Brain microvascular endothelial cell (primary cell): ENCODE data around the gene ITGB4.
A peak's percentile ranks its signal among the peaks of the same experiment; 100 is the strongest.

Experiments used
- DNase-seq: peaks from one replicate; pipeline ENCODE4 v3.0.0-alpha.2; 2020
- H3K27ac ChIP-seq: fragments of 250-450 bp; sonication (Bioruptor Pico); 2 replicates; pipeline ENCODE4 v1.5.1; 2020; ENCODE audit warnings: mild to moderate bottlenecking, moderate library complexity
- H3K27me3 ChIP-seq: fragments of 250-450 bp; sonication (Bioruptor Pico); replicated peaks from 2 replicates; pipeline ENCODE4 v1.5.1; 2020; ENCODE audit warnings: mild to moderate bottlenecking
- H3K36me3 ChIP-seq: fragments of 250-450 bp; sonication (Bioruptor Pico); replicated peaks from 2 replicates; pipeline ENCODE4 v1.5.1; 2020; ENCODE audit warnings: mild to moderate bottlenecking
- H3K4me3 ChIP-seq: 2 replicates; pipeline ENCODE4 v1.5.1; 2011; ENCODE audit warnings: low read depth, mild to moderate bottlenecking, control low read depth, low read length, moderate library complexity
- in situ Hi-C: cut with HindIII; loops from 2 replicates; pipeline ENCODE4 v1.10.0; 2017; ENCODE audit warnings: low sequenced_read_pairs, low pct_ligation_motif_present
- TF ChIP-seq, protein P1 (sequence below): IDR thresholded peaks from 2 replicates; pipeline ENCODE4 v1.5.1; 2011; ENCODE audit warnings: low read depth, mild to moderate bottlenecking, moderate library complexity, low read length, control low read depth, inconsistent platforms; ENCODE audit errors: missing control alignments

Gene ITGB4

GRCh38 chr17:75752802-75753513 is 31.7 kb downstream of the ITGB4 start:
- TF ChIP-seq, protein P1, sequence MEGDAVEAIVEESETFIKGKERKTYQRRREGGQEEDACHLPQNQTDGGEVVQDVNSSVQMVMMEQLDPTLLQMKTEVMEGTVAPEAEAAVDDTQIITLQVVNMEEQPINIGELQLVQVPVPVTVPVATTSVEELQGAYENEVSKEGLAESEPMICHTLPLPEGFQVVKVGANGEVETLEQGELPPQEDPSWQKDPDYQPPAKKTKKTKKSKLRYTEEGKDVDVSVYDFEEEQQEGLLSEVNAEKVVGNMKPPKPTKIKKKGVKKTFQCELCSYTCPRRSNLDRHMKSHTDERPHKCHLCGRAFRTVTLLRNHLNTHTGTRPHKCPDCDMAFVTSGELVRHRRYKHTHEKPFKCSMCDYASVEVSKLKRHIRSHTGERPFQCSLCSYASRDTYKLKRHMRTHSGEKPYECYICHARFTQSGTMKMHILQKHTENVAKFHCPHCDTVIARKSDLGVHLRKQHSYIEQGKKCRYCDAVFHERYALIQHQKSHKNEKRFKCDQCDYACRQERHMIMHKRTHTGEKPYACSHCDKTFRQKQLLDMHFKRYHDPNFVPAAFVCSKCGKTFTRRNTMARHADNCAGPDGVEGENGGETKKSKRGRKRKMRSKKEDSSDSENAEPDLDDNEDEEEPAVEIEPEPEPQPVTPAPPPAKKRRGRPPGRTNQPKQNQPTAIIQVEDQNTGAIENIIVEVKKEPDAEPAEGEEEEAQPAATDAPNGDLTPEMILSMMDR: no peak
- Histone ChIP-seq H3K36me3 (no peaks in the 10 kb centered on the region), H3K27ac (no peak overlapping the region), H3K4me3 (peak overlapping the region; percentile 45), H3K27me3 (no peaks in the 10 kb centered on the region)
- in situ Hi-C loops: no loop called here
- DNase-seq: no peak

DNA sequence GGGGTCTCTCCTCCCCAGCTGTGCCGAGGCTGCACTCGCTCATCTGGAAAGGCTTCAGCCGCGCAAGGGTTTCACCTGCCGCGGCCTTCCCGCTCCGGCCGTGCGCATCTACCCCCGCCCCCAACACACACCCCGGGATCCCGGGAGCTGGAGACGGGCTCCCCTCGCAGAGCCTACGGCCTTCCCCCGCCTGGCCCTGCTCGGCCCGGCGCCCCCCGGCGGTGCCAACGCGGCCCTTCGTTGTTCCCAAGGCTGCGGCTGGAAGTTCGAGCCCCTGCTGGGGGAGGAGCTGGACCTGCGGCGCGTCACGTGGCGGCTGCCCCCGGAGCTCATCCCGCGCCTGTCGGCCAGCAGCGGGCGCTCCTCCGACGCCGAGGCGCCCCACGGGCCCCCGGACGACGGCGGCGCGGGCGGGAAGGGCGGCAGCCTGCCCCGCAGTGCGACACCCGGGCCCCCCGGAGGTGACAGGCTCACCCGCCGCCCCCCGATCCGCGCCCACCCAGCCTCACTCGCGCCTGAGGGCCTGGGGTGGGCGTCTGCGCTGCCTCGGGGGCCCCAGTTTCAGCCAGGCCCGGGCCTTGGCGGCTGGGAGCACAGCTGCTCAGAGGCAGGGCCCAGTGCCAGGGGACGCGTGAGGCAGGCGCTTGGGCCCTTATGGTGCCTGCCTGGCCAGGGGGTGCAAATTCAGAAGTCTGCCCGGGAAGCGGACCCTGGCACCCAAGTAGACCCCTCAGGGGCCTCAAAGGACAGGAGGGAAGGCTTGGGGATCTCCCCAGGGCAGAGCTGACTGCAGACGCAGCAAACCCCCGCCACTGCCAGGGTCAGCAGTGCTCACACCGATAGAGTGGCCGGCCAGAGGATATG is 32.5 kb downstream of the ITGB4 start:
- DNase-seq: peak; percentile 15
- Histone ChIP-seq H3K27ac (no peak overlapping the region), H3K36me3 (no peaks in the 10 kb centered on the region), H3K27me3 (no peaks in the 10 kb centered on the region), H3K4me3 (peak overlapping the region; percentile 45)
- in situ Hi-C loops: no loop called here
- TF ChIP-seq, protein P1: peak; percentile 48

- in situ Hi-C loops: no loop called here
- no peaks in the 10 kb centered on the region for H3K36me3 ChIP-seq
- H3K27ac ChIP-seq: no peak overlapping the region
- TF ChIP-seq, protein P1: no peak
- DNase-seq: no peak
- H3K4me3 ChIP-seq: no peak overlapping the region
- H3K27me3 ChIP-seq: no peaks in the 10 kb centered on the region
Measured at GRCh38 chr17:75754378-75755204, 33.3 kb downstream of the ITGB4 start.

DNA sequence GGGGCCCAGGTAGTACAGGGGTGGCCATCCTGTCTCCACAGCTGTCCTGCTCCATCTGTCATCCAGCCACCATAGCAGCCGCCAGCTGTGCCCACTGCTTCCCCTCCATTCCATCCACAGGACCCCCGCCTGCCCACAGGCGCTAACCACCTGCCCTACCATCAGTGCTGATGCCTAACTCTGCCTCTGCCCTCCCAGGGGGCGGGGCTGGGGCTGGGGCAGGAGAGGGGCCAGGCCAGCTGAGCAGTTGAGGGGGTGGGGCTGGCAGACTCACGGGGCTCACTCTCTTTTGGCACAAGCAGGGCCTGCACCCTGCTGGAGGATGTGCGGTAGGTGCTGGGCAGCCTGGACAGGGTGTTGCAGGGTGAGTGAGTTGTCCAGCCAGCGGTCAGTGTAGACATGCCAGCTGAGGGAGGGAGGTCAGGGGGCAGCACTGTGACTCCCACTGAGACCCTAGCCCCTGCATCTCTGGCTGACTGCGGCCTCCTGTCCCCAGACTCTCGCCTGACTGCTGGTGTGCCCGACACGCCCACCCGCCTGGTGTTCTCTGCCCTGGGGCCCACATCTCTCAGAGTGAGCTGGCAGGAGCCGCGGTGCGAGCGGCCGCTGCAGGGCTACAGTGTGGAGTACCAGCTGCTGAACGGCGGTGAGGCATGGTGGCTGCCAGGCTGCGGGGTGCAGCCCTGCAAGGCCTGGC is 34.1 kb downstream of the ITGB4 start:
- in situ Hi-C loops: no loop called here
- Histone ChIP-seq H3K27ac (no peak overlapping the region), H3K4me3 (no peak overlapping the region), H3K27me3 (no peaks in the 10 kb centered on the region), H3K36me3 (no peaks in the 10 kb centered on the region)
- DNase-seq: no peak
- TF ChIP-seq, protein P1: no peak

DNA sequence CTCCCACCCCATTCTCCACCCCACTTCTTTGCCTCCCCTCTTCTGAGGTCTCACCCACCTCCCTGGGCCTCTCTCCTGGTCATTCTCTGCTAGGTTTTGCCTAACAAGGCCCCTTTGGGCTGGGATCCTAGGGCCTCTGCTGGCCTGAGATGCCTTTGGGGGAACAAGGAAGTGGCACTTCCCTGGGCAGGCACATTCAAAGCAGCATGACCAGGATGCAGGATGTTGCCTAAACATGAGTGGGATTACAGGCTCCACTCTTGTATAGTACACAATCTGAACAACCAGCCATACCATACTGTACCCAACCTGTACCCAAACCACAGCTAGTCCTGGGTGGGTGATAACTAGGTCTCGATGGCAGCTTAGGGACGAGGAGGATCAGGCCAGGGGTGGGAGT is 34.7 kb downstream of the ITGB4 start:
- TF ChIP-seq, protein P1: no peak
- Histone ChIP-seq H3K36me3 (no peaks in the 10 kb centered on the region), H3K27ac (no peak overlapping the region), H3K4me3 (no peak overlapping the region), H3K27me3 (no peaks in the 10 kb centered on the region)
- DNase-seq: no peak
- in situ Hi-C loops: no loop called here
